ENCODE data around the gene DYRK4.

- TF ChIP-seq, protein P1, sequence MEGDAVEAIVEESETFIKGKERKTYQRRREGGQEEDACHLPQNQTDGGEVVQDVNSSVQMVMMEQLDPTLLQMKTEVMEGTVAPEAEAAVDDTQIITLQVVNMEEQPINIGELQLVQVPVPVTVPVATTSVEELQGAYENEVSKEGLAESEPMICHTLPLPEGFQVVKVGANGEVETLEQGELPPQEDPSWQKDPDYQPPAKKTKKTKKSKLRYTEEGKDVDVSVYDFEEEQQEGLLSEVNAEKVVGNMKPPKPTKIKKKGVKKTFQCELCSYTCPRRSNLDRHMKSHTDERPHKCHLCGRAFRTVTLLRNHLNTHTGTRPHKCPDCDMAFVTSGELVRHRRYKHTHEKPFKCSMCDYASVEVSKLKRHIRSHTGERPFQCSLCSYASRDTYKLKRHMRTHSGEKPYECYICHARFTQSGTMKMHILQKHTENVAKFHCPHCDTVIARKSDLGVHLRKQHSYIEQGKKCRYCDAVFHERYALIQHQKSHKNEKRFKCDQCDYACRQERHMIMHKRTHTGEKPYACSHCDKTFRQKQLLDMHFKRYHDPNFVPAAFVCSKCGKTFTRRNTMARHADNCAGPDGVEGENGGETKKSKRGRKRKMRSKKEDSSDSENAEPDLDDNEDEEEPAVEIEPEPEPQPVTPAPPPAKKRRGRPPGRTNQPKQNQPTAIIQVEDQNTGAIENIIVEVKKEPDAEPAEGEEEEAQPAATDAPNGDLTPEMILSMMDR (IDR thresholded peaks at IDR 0.05; ENCODE audit: low read length) = no peak
- no peak for TF ChIP-seq EZH2 (IDR thresholded peaks at IDR 0.05; ENCODE audit: borderline replicate concordance, low read length)
Observed at GRCh38 chr12:4569261-4569660, 7.3 kb downstream of the DYRK4 start.
